Measurements from ENCODE around the gene CAMK1D.

GRCh38 chr10:12391206-12391605 lies 41.9 kb downstream of the CAMK1D start:
- TF ChIP-seq EZH2 (IDR thresholded peaks at IDR 0.05; ENCODE audit: borderline replicate concordance, low read depth, low read length, severe bottlenecking): no peak
- TF ChIP-seq, protein P1, sequence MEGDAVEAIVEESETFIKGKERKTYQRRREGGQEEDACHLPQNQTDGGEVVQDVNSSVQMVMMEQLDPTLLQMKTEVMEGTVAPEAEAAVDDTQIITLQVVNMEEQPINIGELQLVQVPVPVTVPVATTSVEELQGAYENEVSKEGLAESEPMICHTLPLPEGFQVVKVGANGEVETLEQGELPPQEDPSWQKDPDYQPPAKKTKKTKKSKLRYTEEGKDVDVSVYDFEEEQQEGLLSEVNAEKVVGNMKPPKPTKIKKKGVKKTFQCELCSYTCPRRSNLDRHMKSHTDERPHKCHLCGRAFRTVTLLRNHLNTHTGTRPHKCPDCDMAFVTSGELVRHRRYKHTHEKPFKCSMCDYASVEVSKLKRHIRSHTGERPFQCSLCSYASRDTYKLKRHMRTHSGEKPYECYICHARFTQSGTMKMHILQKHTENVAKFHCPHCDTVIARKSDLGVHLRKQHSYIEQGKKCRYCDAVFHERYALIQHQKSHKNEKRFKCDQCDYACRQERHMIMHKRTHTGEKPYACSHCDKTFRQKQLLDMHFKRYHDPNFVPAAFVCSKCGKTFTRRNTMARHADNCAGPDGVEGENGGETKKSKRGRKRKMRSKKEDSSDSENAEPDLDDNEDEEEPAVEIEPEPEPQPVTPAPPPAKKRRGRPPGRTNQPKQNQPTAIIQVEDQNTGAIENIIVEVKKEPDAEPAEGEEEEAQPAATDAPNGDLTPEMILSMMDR (IDR thresholded peaks at IDR 0.05; ENCODE audit: borderline replicate concordance, extremely low read depth, low read length, poor library complexity, severe bottlenecking): no peak

All from DND-41 (cell line).